NCI-H2196 (cell line): ENCODE results near the gene DMP1.

Source experiments
- DNase-seq: peaks from one replicate; lab custom pipeline; 2025; ENCODE audit not compliant: unreplicated experiment; lab: John Stamatoyannopoulos, UW

DMP1 gene, protein sequence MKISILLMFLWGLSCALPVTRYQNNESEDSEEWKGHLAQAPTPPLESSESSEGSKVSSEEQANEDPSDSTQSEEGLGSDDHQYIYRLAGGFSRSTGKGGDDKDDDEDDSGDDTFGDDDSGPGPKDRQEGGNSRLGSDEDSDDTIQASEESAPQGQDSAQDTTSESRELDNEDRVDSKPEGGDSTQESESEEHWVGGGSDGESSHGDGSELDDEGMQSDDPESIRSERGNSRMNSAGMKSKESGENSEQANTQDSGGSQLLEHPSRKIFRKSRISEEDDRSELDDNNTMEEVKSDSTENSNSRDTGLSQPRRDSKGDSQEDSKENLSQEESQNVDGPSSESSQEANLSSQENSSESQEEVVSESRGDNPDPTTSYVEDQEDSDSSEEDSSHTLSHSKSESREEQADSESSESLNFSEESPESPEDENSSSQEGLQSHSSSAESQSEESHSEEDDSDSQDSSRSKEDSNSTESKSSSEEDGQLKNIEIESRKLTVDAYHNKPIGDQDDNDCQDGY

DNA sequence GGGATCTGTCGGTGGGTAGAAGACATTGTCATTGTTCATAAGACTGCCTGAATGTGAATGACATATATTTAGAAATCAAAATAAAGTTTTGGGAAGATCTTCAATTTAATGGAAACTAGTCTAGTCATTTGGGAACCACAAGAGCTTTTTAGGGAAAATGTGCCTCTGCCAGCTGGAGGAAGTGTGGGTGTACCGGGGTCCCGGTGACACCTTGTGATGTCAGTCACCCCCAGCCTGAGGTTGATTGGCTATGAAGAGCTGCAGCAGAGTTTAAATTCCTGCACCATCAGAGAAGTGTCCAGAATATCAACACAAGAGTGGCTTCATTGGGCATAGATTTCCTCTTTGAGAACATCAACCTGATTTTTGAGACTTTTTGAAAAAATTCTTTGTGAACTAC is at the start of gene DMP1:
TSS of gene DMP1 (plus strand) at position 301 of the 400 bp plus-strand sequence. CDS start 6,213 bp downstream, outside the sequence.
- no peak for DNase-seq

DNA sequence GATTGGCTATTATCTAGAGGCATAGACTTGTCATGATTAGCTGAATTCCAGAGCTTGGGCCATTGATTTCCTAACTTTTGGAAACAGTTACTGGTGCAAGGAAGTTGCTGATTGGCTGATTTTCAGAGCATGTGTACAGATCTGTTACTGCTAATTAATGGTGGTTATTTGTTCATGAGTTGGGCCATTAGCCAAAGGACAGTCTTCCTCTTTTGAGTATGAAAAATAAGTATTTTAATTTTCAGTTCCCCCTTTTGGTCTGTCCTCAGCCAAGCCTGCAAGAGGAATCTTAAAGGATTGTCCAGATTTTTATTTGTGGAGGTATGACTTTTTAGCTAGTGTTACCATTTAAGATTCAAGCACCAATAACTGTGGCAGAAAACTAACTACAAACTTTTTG is 48.7 kb upstream of the DMP1 start:
- no peak for DNase-seq

DNA sequence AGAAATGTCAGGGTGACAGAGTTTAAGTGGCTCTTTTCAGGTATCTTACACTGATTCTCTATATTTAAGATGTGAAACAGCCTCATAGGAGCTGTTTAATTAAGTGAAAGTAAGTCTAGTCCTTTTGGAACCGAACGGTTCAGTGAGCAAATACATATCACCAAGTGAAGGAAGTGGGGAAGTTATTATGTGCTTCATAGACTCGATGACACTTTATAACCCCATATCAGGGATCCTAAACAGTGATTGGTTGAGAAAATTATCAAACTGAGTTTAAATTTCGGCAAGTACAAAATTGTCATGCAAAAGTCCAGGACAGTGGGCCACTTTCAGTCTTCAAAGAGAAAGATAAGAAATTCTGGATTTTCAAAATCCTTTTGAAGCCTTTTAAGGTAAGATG is 41.9 kb upstream of the DMP1 start, which contains the start of gene DSPP:
TSS of gene DSPP (plus strand) at position 301 of the 400 bp plus-strand sequence. CDS start 2,380 bp downstream, outside the sequence.
- no peak for DNase-seq

DNA sequence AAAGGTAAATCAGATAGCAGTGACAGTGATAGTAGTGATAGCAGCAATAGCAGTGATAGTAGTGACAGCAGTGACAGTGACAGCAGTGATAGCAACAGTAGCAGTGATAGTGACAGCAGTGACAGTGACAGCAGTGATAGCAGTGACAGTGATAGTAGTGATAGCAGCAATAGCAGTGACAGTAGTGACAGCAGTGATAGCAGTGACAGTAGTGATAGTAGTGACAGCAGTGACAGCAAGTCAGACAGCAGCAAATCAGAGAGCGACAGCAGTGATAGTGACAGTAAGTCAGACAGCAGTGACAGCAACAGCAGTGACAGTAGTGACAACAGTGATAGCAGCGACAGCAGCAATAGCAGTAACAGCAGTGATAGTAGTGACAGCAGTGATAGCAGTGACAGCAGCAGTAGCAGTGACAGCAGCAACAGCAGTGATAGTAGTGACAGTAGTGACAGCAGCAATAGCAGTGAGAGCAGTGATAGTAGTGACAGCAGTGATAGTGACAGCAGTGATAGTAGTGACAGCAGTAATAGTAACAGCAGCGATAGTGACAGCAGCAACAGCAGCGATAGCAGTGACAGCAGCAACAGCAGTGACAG is 35.7 kb upstream of the DMP1 start:
- no peak for DNase-seq

DNA sequence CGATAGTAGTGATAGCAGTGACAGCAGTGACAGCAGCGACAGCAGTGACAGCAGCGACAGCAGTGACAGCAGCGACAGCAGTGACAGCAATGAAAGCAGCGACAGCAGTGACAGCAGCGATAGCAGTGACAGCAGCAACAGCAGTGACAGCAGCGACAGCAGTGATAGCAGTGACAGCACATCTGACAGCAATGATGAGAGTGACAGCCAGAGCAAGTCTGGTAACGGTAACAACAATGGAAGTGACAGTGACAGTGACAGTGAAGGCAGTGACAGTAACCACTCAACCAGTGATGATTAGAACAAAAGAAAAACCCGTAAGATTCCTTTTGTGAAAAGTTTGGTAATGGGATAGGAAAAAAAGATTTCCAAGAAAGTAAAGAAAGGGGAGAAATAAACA is 33.8 kb upstream of the DMP1 start:
- no peak for DNase-seq

DNA sequence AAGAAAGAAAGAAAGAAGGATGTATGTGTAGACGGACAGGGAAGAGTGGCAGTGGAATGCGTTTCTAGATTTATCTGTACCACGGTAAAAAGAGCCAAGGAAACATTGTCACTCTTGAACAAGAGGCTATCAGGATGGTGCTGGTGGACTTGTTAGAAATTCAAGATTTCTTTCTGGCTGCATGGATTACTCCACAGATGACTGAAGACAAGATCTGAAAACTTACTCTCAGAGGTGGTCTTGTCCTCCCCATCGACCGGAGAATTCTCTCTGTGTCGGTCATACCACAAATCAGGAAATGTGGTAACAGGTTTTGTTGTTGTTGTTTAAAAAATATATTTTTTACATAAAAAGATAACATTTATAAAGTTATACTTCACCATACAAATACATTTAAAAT is 30.0 kb upstream of the DMP1 start:
- DNase-seq: no peak

DNA sequence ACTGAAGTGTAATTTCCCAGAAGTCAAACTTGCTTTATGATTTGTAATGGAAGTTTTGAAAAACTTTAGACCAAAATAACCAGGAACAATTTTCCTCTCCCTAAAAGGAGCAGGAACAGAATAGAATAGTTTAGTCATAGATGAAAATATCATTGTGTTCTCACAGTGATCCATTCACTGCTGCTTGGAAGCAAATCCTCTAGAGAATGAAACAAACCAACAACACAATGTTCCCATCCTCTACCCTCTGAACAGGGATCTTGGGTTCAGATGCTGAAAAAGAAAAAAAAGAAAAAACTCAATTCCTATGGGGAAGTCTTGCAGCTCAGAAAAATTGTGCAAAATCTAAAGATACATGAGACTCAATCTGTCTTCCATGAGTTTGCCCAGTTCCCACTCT is 29.6 kb upstream of the DMP1 start:
- no peak for DNase-seq

DNA sequence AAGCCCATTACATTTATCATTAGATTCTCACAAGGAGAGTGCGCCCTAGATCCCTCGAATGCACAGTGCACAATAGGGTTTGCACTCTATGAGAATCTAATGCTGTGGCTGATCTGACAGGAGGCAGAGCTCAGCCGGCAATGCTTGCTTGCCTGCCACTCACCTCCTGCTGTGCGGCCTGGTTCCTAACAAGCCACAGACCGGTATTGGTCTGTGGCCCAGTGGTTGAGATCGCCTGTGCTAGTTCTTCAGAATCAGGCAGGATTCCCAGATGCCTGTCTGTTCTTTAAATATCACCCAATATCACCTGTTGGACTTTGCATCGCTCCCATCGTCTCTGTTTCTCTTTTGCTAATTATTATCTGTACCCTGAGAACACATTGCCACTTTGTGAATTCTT is 27.8 kb upstream of the DMP1 start:
- DNase-seq: no peak

DNA sequence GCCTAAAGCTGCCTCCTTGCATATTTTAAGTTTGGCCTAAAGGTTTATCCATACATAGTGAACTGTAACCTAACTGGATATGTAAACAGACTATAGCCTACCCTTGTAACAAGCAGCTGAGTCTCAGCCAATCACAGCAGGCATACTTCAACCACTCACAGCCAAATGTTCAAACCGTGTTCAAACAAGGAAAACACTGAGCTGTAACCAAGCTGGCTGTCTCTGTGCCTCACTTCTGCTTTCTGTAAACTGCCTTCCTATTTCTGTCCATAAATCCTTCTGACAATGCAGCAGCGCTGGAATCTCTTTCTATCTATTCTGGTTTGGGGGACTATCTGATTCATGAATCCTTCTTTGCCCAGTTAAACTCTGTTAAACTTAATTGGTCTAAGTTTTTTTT is 25.4 kb upstream of the DMP1 start:
- DNase-seq: no peak

DNA sequence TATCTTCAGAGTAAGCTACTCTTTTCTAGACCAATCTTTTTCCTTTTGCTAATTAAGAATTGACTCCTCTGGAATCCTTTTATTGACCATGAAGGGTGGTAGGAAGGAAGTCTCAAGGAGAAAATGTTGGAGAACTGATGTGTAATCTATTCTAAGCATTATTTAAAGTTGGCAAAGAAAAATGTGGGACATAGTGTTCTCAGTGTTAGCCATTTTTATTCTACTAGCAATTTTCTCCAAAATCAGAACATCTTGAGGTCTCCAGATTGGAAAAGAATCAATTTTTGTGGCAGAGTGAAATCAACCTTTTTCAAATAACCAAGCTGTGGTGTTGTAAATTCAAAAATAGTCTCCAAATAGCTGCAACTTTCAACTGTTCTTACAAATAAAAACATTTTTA is 18.4 kb upstream of the DMP1 start:
- DNase-seq: no peak

DNA sequence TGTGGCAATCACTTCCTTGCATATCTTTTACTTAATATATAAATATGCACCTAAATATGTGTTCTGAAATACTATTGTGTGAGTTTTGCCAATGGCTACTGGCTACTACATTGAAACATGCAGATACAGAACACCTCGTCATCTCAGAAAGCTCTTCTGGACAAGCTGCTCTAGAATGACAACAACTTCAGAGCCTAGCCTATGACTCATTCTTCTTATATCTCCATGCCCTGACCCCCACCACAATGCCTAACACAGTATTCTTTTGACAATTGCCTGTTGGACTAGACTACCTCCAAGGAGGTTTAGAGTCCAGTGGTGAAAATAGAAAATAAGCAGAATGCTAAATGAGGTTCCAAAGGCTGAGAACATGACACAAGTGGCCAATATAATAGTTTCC is 17.6 kb upstream of the DMP1 start:
- DNase-seq: no peak

DNA sequence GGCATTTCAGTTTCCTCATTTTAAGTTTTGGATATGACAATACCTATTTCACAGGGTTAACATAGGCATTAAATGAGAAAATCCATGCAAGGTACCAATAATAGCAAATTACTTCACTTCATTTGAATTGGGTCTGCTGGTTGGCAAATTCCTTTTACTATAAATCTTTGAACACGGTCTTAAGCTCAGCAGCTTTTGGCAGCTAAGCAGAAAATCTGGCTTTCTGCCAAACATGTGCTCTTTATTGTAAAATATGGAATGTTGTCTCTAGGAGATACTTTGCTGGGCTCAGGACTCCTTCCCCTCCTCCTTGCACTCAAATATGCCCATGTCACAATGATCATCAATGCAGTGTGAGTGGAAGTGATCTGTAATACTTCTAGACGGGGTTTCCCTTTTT is 16.8 kb upstream of the DMP1 start:
- peak; percentile 32 for DNase-seq

DNA sequence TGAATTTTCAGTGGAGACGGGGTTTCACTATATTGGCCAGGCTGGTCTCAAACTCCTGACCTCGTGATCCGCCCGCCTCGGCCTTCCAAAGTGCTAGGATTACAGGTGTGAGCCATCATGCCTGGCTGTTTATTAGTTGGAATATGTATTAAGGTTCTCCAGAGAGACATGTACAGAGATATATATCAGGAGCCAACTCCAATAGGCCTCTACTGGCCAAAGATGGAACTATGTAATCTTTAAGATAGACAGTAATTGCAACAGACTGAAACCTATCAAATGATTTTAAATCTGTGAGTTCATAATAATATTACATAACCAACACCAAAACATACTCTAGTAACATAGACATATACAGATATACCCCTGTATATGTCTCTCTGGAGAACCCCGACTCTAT is 5.8 kb upstream of the DMP1 start:
- no peak for DNase-seq

DNA sequence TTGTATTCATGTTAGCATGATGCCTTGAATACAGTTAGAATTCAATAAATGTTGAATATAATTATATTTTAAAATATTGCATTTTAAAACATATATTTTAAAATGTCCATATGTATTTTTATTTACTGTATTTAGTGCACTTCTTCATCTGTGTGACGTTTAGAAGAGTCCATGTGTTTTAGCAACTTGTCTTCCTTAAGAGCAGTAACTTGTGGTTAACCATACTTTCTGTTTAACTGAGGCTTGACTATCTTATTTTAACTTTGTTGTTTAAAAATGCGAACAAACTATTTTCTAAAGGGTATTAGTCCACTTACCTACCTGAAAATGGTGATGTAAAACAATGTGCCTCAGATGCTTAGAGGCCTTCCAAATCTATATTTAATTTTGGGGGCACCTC is 858 bp downstream of the DMP1 start:
- no peak for DNase-seq

DNA sequence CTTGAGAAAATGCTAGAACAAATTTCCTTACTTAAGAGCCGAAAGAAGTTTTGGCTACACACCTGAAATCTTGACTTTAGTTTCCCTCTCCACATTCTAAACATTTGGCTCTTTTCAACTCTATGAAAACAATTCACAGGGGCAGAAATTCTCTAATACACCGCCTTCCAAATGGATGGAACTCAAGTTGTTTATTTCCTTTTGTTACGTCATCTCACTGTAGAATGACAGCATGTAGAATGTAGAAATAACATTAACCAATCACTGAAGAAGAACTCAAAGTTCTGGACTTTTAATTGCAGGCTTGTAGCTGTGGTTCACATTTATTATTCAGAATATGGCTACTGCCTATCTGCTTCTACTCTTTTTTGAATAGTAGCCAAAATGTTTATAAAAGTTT is 1.9 kb downstream of the DMP1 start:
- no peak for DNase-seq

DNA sequence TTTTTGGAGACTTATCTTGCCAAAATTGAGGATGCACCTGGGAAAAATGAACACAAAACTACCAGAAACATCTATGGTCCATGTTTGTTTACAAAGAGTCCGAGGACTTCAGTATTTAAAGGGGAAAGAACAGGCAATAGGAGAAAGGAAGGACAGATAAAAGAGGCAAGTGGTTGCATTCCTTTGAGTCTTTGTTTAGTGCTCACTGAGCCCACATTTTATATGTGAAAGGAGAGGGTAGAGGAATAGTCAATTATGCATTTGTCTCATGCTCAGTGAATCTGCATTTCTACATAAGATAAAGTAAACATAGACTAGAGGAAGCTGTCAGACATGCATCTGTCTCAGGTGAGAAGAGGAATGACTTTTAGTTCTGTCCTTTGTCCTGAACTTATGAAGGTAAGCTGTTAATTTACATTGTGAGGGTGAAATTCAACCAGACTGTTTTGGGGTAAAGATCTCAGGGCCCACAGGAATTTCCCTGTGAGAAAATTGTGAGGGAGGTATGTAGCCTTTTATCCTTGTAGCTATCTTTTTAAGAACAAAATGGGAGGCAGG is 4.5 kb downstream of the DMP1 start:
- DNase-seq: no peak

DNA sequence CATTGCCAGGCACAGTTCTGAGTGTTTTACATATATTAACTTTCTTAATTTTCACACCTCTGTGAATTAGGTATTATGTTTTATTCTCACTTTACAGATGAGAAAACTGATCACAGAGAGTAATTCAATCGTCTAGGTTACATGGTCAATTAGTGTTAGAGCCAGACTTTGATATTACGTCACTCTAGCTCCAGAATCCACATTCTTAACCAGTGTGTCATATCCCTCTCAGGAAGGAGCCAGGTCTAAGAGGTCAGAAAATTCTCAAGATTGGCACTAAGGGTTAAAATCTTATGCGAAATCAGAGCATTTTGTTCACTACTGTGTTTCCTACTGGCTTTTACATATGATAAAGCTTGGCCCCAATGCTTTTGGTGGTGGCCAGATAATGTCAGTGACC is 7.4 kb downstream of the DMP1 start:
- no peak for DNase-seq

DNA sequence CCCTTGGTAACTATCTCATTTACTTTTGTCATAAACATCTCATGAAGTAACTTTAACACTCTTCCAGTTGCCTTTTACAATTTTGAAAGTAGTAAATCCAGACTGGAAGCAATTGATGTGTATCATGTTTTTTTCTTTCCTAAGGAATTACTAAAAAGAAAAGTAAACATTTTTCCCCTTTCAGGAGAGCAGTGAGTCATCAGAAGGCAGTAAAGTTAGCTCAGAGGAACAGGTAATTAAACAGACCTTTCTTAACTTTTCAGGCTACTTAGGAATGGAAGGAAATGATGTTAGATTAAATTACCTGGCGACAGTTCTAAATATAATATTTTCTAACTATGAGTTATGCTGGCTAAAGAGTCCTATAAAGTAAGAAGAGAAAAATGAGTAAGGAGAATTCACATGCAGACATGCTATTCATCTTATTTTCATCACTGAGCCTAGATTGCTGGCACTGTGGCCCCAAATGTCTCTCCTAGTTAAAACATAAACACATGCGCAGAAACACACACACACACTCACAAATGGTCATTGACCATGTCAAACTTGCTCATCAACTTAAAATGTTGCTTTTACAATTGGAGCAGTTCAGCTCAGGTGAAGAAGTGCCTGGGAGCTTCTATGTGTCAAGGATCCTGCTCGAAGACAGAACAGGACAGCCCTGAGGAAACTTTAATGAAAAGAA is 9.3 kb downstream of the DMP1 start:
- DNase-seq: no peak

DNA sequence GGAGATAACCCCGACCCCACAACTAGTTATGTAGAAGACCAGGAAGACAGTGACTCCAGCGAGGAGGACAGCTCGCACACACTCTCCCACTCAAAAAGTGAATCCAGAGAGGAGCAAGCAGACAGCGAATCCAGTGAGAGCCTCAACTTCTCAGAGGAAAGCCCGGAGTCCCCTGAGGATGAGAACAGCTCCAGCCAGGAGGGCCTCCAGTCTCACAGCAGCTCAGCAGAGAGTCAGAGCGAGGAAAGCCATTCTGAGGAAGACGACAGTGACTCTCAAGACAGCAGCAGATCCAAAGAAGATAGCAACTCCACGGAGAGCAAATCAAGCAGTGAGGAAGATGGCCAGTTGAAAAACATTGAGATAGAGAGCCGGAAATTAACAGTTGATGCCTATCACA is 12.8 kb downstream of the DMP1 start:
- DNase-seq: no peak

DNA sequence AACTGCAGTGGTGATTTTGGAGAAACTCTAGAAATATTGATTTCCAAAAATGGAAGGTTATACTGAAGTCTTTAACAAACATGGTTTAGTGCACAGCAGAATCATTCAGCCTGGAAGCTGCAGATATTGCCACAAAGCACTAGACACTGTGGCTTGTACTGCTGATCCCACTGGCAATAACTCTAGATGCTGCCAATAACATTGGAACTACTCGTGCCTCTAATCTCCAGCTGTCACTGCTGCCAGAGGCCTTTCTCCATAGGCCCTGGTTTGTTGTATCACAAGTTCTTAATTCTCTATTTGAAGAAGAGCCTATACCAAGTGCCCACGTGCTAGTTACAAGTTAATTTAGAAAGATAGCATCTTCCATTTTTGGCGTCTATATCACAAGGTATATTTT is 19.3 kb downstream of the DMP1 start:
- no peak for DNase-seq

DNA sequence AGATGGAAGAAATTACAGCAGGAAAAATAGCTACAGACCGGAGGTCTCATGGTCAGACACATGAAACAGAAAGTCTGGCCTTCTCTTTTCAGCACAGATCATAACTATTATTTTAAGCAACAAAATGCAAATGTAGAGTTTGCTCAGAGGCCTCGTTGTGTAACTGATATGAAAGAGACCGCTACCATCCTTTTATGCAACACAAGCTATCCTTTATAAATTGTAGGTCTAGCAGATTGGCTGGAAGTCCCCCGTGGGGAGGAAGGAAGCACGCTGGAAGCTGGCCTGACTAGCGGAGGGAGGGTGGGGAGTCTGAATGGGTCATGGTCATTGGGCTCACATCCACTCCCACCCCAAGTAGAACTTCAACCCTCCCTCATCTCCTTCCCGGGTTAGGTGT is 27.7 kb downstream of the DMP1 start:
- DNase-seq: no peak
